NCI-H2029 (cell line): ENCODE measurements around the gene APOBEC3G.
A peak's percentile ranks its signal among the peaks of the same experiment; 100 is the strongest.
"Not testable (repeated sequence)": the region's sequence is repeated elsewhere in the genome, so short reads cannot be mapped to it uniquely, and the experiment has no call there.

Experiments used
- DNase-seq: peaks from one replicate; lab custom pipeline; 2025; lab: John Stamatoyannopoulos, UW

Gene APOBEC3G

DNA sequence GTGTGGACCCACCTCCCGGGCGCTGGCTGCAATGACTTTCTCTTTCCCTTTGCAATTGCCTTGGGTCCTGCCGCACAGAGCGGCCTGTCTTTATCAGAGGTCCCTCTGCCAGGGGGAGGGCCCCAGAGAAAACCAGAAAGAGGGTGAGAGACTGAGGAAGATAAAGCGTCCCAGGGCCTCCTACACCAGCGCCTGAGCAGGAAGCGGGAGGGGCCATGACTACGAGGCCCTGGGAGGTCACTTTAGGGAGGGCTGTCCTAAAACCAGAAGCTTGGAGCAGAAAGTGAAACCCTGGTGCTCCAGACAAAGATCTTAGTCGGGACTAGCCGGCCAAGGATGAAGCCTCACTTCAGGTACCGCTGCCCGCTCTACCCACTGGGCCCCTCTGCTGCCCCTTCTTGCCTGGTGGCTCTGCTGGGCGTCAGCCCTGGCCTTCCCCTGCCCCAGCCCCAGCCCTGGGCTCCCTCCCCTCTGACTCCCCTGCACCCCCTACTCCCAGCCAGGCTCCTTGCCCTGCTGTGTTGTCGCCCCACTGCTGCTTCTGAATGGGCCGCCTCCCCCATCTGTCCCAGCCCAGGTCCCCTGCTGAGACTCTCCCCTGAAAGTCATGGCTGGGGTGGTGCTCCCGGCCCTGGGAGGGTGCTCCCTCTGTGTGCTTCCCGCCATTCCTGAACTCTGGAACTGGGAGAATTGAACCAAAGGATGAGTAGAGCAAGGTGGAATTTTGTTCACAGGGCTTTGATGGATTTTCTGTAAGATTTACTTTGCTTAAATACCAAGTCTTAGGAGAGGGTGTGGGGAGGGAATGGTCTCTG, at the start of gene APOBEC3G:
TSS of gene APOBEC3G (plus strand) at position 250 of the 815 bp plus-strand sequence. CDS start at position 337, 87 bp downstream.
- DNase-seq = not testable (repeated sequence)

DNA sequence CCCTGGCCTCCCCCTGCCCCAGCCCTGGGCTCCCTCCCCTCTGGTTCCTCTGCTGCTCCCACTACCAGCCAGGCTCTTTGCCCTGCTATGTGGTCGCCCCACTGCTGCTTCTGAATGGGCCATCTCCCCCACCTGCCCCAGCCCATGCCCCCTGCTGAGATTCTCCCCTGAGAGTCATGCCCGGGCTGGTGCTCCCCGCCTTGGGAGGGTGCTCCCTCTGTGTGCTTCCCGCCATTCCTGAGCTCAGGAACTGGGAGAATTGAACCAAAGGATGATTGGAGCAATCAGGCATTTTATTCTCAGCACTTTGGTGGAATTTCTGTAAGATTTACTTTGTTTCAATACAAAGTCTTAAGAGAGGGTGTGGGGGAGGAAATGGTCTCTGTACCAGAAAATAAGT, 49.4 kb upstream of the APOBEC3G start:
- DNase-seq = no peak

DNA sequence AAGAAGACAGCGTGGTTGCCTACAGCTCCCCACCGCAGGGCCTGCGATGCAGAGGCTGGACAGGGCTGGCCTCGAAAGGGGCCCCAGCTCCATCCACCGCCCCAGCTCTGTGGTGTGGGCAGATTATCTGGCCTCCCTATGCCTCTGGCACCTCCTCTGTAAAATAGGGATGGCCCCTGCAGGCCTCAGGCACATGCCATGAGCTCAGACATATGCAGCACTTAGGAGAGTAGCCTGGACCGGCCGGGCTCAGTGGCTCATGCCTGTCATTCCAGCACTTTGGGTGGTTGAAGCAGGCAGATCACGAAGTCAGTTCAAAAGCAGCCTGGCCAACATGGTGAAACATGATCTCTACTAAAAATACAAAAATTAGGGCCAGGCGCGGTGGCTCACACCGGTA, 48.8 kb upstream of the APOBEC3G start:
- no peak for DNase-seq

DNA sequence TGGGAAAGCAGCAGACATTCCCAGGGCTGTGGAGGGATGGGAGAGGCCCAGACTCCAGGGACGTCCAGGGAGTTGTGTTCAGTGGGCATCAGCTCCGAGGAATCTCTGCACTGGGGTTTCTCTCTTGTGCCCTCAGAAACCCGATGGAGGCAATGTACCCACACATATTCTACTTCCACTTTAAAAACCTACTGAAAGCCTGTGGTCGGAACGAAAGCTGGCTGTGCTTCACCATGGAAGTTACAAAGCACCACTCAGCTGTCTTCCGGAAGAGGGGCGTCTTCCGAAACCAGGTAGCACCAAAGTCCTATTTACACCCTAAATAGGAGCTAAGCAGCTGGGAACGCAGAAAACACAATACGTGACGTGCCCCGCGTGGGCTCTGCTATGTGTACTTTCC, 47.8 kb upstream of the APOBEC3G start:
- no peak for DNase-seq

DNA sequence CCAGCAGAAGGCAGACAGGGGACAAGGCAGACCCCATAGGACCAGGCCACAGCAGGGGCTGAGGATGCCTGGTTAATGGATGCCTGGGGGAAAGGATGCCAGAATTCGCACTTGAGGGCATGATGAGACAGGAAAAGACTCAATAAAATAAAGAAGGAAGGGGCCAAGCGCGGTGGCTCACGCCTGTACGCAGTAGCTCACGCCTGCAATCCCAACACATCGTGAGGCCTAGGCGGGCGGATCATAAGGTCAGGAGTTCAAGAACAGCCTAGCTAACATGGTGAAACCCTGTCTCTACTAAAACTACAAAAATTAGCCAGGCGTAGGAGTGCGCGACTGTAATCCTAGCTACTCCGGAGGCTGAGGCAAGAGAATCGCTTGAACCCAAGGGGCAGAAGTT, 46.4 kb upstream of the APOBEC3G start:
- DNase-seq = no peak

DNA sequence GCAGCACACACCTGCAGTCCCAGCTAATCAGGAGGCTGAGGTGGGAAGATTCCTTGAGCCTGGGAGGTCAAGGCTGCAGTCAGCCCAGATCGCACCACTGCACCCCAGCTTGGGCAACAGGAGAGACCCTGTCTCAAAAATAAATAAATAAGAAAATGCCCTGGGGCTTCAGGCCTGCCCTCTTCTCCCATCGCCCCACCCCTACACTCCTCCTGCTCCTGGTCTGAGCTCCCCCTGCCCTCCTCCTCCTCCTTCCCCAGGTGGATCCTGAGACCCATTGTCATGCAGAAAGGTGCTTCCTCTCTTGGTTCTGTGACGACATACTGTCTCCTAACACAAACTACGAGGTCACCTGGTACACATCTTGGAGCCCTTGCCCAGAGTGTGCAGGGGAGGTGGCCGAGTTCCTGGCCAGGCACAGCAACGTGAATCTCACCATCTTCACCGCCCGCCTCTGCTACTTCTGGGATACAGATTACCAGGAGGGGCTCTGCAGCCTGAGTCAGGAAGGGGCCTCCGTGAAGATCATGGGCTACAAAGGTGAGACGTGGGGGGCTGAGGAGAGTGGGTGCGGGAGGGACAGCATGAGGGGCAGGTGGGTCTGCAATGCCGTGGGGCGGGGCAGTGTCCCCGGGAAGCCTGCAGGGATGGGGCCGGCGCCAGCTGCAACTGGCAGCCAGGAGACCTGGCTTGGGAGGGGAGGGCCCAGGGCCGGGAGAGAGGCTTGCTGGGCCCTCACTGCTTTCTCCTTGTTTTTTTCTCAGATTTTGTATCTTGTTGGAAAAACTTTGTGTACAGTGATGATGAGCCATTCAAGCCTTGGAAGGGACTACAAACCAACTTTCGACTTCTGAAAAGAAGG, 45.4 kb upstream of the APOBEC3G start:
- not testable (repeated sequence) for DNase-seq

DNA sequence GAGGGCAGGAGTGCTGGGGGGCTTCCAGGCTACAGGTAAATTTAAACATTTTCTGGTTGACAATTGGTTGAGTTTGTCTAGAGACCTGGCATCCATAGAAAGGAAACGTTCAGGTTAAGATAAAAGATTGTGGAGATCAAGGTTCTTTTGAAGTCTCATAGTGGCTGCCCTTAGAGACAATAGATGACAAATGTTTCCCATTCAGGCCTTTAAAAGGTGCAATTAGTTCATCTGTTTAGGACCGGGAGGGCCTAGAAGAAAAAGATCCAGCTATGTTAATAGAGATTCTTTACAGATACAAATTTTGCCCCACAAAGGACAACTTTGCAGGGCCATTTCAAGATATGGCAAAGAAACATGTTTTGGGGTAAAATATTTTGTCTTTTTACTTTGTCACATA, 40.0 kb upstream of the APOBEC3G start:
- not testable (repeated sequence) for DNase-seq

DNA sequence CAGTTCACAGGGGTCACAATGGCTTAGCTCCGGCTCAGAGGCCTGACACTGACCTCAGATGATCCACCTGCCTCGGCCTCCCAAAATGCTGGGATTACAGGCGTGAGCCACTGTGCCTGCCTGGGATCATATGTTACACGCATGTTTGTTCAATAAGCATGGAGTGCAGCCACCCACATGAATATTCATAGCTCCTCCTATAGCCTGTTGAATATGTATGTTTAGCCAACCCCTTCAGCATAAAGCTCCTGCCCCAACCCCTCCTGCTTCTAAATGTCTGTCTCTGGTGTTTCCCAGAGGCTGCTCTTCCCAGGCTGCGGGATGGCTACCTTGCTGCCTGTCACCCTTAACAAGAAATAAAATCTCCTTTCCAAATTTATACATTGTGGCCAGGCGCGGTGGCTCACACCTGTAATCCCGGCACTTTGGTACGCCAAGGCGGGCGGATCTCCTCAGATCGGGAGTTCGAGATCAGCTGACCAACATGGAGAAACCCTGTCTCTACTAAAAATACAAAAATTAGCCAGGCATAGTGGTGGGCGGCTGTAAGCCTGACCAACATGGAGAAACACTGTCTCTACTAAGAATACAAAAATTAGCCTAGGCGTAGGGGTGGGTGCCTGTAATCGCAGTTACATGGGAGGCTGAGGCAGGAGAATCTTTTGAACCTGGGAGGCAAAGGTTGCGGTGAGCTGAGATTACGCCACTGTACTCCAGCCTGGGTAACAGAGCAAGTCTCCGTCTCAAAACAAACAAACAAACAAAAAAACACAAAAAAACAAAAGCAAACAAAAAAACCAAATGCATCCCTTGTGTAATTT, 37.6 kb upstream of the APOBEC3G start:
- DNase-seq = no peak

DNA sequence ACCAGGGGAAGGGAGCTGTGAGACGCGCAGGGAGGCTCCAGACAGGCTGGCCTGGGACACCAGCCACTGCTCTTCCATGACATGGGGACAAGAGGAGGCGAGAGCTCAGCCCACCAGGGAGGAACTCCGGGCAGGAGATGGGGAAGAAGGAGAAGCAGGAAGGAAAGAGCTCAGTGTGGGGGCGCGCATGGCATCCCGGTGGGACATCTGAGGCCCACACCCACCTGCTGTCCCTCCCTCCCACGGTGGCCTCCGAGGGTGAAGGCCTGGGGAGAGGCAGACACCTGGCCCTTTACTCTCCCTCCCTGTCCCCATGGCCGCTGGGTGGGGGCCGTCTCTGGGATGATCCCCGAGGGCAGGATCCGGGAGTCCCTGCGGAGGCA, 36.9 kb upstream of the APOBEC3G start:
- not testable (repeated sequence) for DNase-seq

DNA sequence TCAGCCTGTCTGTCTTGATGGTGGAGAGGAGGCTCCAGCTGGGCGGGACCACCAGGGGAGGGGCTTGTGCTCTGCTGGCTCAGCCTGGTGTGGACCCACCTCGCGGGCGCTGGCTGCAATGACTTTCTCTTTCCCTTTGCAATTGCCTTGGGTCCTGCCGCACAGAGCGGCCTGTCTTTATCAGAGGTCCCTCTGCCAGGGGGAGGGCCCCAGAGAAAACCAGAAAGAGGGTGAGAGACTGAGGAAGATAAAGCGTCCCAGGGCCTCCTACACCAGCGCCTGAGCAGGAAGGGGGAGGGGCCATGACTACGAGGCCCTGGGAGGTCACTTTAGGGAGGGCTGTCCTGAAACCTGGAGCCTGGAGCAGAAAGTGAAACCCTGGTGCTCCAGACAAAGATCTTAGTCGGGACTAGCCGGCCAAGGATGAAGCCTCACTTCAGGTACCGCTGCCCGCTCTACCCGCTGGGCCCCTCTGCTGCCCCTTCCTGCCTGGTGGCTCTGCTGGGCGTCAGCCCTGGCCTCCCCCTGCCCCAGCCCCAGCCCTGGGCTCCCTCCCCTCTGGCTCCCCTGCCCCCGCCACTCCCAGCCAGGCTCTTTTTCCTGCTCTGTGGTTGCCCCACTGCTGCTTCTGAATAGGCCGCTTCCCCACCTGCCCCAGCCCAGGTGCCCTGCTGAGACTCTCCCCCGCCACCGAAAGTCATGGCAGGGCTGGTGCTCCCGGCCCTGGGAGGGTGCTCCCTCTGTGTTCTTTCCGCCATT, 36.4 kb upstream of the APOBEC3G start, which contains the start of gene APOBEC3F:
TSS of gene APOBEC3F (plus strand) at position 327 of the 759 bp plus-strand sequence. CDS start at position 424, 97 bp downstream.
- DNase-seq = peak; percentile 32

DNA sequence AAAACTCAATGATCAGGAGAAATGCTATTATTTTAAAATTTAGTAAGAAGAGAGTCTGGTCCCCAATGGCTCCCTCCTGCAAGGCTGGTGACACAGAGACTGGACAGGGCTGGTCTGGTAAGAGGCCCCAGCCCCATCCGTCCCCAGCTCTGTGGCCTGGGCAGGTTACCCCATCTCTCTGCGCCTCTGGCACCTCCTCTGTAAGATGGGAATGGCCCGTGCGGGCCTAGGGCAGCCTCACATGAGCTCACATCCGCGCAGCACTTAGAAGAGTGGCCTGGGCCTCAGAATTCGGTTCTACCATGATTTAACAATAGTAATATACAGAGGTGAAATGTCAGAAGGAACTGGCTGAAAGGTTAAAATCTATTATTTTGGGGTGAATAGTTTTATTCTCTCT, 35.2 kb upstream of the APOBEC3G start:
- DNase-seq = no peak

DNA sequence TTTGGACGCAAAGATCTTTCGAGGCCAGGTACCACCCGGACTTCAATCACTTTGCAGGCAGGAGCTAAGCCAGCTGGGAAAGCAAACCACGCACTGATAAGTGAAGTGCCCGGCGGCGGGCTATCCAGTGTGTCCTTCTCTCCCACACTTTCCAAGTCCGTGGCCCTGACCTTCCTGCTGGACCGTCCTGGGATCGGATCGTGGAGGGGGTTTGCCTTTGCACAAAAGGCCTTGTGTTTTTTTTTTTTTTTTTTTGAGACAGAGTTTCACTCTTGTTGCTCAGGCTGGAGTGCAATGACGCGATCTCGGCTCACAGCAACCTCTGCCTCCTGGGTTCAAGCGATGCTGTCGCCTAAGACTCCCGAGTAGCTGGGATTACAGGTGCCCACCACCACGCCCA, 34.0 kb upstream of the APOBEC3G start:
- DNase-seq = not testable (repeated sequence)

DNA sequence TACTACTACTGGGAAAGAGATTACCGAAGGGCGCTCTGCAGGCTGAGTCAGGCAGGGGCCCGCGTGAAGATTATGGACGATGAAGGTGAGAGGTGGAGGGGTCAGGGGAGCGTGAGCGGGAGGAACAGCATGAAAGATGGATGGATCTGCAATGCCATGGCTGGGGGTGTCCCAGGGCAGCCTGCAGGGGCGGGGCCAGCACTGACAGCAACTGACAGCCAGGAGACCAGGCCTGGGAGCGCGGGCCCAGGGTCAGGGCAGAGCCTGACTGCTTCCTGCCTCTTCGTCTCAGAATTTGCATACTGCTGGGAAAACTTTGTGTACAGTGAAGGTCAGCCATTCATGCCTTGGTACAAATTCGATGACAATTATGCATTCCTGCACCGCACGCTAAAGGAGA, 31.9 kb upstream of the APOBEC3G start:
- DNase-seq = not testable (repeated sequence)

DNA sequence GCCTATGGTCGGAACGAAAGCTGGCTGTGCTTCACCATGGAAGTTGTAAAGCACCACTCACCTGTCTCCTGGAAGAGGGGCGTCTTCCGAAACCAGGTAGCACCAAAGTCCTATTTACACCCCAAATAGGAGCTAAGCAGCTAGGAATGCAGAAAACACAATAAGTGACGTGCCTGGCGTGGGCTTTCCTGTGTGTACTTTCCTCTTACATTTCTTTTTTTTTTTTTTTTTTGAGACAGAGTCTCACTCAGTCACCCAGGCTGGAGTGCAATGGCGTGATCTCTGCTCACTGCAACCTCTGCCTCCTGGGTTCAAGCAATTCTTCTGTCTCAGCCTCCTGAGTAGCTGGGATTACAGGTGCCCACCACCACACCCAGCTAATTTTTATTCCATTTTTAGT, 27.6 kb upstream of the APOBEC3G start:
- not testable (repeated sequence) for DNase-seq

DNA sequence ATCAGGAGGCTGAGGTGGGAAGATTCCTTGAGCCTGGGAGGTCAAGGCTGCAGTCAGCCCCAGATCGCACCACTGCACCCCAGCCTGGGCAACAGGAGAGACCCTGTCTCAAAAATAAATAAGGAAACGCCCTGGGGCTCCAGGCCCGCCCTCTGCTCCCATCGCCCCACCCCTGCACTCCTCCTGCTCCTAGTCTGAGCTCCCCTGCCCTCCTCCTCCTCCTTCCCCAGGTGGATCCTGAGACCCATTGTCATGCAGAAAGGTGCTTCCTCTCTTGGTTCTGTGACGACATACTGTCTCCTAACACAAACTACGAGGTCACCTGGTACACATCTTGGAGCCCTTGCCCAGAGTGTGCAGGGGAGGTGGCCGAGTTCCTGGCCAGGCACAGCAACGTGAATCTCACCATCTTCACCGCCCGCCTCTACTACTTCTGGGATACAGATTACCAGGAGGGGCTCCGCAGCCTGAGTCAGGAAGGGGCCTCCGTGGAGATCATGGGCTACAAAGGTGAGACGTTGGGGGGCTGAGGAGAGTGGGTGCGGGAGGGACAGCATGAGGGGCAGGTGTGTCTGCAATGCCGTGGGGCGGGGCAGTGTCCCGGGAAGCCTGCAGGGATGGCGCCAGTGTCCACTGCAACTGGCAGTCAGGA, 25.1 kb upstream of the APOBEC3G start:
- DNase-seq = not testable (repeated sequence)

DNA sequence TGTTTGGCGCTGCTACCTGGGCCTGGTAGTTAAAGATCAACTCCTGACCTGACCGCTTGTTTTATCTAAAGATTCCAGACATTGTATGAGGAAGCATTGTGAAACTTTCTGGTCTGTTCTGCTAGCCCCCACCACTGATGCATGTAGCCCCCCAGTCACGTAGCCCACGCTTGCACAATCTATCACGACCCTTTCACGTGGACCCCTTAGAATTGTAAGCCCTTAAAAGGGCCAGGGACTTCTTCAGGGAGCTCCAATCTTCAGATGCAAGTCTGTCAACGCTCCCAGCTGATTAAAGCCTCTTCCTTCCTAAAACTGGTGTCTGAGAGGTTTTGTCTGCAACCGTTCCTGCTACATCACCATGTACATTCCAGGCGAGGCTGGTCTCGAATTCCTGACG, 21.4 kb upstream of the APOBEC3G start:
- DNase-seq = no peak

DNA sequence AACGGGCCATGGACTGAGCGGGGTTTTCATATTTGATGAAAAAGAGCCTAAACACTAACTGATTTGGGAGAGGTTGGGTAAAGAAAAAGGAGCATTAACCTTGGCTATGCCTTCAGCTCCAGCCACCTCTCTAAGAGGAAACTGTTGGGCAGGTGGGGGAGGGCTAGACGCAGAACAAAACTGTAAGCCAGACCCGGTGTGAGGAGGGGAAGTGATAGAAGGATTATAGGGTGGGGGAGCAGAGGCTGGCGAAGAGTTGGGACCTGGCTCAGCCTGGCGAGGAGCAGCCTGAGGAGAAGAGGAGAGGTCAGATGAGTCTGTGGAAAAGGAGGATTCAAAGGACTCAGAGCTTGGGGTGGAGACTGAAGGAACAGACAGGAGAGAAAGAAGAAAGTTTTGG, 15.8 kb upstream of the APOBEC3G start:
- not testable (repeated sequence) for DNase-seq

DNA sequence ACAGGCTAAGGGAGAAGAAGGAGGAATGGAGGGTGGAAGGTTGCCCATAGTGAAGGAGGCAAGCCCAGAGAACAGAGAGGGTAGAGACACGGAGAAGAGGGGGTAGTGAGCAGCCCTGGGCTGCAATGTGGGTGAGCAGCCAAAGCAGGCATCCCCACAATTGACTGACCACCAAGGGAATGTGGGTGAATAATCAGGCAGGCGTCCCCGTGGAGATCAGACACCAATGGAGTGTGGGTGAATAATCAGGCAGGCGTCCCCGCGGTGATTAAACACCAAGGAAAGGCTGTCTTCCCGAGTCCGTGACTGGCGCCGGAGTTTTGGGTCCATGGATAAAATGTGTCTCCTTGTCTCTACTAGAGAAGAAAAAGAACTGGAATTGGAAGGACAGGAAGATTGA, 15.1 kb upstream of the APOBEC3G start:
- not testable (repeated sequence) for DNase-seq

DNA sequence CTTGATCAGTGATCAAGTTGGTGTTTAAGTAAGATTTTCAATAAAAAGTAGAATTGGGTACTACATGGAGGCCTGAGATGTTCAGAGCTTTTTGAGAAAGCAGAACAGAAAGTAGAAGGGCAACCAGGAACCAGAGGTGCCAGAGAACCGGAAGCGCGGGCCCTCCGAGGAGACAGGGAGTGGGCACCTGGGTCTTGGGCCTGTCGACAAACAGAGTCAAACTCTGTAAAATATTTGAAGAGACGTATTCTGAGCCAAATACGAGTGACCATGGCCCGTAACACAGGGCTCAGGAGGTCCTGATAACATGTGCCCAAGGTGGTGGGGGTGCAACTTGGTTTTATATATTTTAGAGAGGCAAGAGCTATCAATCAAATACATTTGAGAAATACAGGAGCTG, 13.2 kb upstream of the APOBEC3G start:
- not testable (repeated sequence) for DNase-seq

DNA sequence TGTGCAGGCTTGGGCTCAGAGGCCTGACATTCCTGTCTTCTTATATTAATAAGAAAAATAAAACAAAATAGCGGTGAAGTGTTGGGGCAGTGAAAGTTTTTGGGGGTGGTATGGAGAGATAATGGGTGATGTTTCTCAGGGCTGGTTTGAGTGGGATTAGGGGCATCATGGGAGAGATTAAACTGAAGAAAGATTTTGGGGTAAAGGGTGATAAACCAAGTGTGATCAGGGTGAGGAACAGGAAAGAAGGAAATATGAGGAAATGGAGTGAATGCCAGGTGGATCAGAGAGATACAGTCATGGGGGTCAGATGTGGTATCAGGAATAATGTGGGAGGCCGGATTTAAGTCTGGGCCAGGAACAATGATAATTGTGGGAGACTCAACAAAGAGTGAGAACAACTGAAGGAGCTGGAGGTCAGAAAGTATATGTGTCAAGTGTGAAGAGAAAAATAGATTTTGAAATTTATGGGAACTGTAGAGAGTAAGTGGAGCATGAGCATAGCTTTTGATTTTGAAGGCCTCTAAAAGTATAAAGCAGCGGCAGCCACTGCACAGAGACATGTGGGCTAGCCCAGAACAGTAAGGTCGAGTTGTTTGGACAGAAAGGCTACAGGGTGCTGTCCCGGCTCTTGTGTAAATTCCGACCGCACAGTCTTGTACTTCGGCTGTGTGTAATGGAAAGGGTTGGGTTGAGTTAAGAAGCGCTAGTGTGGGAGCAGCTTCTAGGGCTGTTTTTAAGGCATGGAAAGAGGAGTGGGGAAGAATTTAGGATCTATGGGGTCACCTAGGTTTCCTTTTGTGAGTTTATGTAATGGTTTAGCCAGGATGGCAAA, 10.4 kb upstream of the APOBEC3G start:
- not testable (repeated sequence) for DNase-seq
